ENCODE measurements around the gene ZSCAN22.
"Not testable (repeated sequence)": the region's sequence is repeated elsewhere in the genome, so short reads cannot be mapped to it uniquely, and the experiment has no call there.

ZSCAN22 gene

DNA sequence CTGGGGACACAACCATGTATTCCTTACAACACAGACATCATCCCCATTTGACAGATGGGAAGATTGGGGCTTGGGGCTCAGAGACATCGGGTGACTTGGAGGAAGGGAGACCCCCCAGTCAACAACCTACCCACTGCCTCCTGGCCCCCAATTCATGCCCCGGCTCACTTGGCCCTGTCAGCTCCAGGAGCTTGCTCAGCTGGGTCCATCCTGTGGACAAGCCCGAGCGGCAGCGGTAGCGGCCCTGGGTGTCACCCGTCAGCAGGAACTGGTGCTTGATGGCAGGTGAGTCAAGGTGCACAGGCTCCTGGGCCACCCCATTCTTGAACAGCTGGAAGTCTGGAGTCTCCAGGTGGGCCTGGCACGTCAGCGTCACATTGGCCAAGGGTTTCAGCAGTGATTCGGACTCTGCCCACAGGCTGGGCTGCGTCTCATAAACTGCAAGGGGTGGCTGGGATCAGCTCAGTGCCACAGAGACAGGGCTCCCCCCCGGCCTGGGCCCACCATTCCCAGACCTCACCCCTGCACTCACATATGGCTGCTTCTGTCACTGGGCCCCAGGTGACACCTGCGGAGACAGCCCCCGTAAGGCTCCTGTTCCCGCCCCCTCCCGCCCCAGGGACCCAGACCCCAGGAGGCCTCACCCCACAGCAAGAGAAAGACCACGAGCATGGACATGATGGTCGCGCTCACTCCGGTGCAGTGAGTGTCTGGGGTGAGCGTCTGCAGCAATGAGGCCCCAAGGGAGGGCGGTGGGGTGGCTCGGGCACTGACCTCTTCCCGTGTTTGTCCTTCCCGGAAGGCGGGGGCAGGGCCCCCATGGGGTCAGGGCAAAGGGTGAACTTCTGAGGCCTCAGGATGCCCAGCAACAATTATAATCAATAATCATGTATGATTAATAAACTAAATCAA is 26.2 kb downstream of the ZSCAN22 start, which contains the start of gene A1BG:
Gene A1BG (minus strand): TSS at position 733 of the 912 bp plus-strand sequence. CDS start 55 bp downstream, at position 678.
- no peak for DNase-seq

GRCh38 chr19:58353717-58354477 is 27.1 kb downstream of the ZSCAN22 start:
- DNase-seq: no peak

GRCh38 chr19:58354478-58355030 is 27.8 kb downstream of the ZSCAN22 start:
- no peak for DNase-seq

DNA sequence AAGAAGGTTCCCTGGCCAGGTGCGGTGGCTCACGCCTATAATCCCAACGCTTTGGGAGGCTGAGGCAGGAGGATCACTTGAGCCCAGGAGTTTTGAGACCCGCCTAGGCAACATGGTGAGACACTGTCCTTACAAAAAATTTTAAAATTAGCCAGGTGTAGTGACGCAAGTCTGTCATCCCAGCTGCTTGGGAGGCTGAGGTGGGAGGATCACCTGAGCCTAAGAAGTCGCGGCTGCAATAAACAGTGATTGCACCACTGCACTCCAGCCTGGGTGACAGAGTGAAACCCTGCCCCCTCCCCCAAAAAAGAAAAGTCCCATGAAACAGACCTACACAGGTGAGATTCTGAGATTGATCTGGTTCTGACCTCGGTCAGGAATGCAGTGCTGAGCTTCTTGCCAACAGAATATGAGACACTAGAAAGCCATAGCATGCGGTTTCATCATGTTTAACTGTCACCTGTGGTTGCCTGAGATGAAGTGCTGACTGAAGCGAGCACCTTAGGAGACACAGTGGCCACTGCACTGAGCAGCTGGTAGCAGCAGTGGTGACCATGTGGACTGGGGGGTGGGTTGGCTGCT is 28.5 kb downstream of the ZSCAN22 start:
- no peak for DNase-seq

- no peak for DNase-seq
These were observed 29.3 kb downstream of the ZSCAN22 start for GRCh38 chr19:58355908-58356765.

DNA sequence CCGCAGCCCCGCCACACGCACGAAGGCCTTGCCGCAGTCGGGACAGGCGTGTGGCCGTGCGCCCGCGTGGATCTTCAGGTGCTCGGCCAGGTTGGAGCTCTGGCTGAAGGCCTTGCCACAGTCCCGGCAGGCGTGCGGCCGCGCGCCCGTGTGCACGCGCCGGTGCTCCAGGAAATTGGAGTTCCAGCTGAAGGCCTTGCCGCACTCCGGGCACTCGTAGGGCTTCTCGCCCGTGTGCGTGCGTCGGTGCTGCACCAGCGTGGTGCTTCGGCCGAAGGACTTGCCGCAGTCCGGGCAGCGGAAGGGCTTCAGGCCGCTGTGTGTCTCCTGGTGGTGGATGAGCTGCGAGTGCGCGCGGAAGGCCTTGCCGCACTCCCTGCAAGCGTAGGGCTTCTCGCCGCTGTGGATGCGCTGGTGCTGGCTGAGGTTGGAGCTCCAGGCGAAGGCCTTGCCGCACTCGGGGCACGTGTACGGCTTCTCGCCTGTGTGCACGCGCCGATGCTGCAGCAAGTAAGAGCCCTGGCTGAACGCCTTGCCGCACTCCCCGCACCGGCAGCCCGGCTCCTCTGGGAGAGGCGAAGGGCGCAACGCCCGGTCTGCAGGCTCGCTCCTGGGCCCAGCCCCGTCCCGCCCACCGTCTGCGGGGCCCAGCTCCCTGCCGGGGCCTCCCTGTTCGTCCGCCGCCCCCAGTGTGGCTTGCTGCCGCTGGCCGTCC is 30.1 kb downstream of the ZSCAN22 start:
- no peak for DNase-seq

DNA sequence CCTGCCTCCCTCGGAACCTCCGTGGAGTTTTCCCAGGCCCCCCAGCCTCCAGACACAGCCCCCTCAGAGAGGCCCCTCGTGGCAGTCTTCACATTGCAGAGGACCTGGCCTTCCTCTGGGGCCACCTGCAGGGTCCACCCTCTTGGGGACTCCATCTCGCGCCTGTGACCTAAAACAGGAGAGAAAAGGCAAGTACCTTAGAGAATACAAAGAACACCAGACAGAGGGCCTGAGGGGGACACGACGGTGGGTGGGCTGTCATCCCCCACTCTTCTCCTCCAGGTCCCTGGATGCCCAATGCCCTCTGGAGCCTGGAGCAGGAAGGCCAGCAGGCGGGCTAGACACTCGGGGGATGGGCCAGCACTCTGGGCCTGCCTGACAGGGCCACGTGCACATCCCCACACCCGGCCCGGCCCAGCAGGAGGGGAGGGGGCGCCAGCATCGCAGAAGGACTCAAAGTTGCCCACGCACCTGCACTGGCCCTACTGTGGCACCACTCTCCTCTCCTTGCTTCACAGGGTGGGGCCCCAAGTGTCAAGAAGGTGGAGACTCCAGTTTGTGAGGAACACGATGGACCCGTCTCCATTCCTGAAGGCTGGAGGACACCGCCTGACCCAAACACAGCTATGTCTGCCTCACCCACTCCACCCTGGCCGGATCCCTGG is 30.8 kb downstream of the ZSCAN22 start:
- no peak for DNase-seq

DNA sequence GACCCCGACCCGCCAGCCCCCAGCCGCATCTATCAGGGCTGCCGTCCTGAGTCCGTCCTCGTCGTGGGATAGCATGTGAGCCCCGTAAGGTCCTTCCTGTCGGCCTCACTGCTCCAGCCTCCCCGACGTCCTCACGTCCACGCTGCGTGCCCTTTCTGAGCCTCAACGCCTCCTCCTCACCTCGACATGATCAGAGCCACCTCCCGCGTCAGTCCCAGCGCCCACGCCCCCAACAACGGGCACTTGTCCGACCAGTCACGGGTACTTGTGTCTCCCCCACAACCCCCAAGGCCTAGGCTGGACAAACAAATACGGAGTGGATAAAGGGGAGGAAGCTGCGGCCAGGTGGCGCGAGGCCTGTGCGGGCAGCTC is 35.1 kb downstream of the ZSCAN22 start:
- DNase-seq: no peak

DNA sequence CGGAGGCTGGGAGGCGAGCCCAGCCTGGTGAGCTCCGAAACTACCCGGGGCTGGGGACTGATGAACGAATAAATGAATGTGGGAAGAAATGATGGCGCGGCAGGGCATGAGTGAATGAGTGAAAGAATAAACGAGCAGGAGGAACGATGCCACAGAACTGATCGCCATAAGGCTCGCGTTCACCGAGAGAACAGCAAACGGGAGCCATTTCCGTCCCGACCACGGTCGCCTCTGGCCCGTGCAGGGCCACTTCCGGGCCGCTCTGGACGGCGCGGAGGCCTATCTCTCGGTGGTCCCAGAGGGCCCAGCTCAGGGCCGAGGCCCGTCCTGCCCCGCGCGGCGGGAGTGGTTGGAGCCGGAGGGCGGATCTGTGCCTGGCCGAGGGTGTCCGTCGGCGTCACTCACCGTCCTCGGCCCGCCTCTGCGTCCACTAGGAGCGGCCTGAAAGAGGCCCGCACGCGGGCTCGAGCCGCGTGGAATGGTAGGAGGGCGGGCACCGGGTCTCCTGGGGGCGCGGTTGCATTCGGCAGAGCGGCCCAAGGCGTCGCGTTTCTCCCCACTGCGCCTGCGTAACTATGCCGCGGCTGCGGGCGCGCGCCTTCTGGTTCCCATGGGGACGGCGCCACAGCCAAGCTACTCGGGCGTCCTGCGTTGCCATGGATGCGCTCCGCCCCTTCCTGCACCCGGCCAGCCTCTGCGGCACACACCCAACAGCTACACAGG is 35.6 kb downstream of the ZSCAN22 start, which contains the start of gene ZNF497:
Gene ZNF497 (minus strand): TSS at position 480 of the 723 bp plus-strand sequence. CDS start 5,116 bp downstream, outside the sequence.
- DNase-seq: peak; percentile 69

DNA sequence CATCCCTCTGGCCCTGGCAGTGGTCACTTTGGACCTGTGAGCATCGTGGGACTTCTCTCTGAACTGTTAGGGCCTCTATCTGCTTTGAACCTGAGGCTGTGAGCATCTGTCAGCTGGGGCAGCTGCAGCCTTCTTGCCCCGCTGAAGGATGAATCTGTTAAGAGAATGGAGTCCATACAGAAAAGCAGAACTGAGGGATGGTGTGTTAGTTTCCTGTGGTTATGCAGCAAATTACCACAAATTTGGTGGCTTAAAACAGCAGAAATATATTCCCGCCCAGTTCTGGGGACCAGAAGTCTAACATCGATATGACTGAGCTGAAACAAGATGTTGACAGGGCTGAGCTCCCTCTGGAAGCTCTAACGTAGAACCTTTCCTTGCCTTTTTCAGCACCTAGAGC is 37.4 kb downstream of the ZSCAN22 start:
- no peak for DNase-seq

DNA sequence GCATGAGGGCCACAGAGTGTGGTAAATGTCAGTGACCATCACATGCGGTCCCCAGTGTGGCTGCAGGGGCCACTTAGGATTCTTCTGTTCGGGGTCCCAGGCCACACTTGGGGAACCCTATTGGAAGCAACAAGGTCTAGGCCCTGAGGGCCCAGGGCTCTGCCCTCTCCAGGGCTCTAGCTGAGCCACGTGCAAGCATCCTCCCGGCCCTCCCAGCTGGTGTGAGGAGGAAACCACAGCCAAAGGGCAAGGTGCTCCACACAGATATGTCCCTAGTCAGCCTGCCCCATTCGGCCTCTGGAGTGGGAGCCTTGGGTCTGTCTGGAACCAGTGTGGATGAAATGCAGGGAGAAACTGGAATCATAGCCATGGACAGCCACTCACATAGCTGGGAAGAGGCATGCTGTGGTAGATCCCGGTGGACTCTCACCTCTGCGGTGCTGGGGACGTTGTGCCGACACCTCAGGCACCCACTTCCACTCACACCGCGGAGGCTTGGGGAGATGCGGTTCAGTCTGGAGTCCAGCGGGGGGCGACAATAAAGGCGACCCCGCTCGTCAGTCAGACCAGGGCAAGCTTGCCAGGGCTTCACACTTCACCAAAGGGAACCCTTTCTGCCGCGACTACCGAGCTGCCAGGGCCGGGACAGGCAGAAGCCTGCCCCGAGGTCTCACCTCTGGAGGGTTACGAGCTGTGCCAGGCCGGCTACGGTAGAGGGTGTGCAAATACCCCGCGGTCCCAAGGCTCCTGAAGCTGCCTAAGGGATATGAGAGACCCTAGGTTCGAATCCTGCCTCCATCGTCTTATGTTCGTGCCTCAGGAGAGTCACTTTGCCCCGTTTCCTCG is 40.0 kb downstream of the ZSCAN22 start:
- DNase-seq: no peak

DNA sequence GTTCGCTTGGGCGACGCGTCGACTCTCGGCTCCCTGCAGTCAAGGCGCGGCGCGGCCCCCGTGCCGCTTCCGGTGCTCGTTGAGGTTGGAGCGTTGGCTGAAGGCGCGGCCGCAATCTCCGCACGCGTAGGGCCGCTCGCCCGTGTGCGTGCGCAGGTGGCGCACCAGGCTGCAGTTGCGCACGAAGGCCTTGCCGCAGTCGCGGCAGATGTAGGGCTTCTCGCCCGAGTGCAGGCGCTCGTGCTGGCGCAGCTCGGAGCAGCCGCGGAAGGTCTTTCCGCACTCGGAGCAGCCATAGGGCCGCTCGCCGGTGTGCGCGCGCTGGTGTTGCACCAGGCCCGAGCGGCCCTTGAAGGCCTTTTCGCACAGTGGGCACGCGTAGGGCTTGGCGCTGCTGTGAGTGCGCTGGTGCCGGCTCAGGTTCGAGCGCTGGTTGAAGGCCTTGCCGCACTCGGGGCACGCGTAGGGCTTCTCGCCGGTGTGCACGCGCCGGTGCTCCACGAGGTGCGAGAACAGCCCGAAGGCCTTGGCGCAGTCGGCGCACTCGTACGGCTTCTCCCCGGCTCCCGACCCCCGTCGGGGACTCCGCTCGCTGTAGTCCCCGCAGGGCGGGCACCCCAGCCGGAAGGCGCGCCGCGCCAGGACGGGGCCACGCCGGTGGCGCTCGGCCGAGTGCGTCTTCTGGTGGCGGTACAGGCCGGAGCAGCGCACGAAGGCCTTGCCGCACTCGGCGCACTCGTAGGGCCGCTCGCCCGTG is 41.1 kb downstream of the ZSCAN22 start:
- DNase-seq: no peak

DNA sequence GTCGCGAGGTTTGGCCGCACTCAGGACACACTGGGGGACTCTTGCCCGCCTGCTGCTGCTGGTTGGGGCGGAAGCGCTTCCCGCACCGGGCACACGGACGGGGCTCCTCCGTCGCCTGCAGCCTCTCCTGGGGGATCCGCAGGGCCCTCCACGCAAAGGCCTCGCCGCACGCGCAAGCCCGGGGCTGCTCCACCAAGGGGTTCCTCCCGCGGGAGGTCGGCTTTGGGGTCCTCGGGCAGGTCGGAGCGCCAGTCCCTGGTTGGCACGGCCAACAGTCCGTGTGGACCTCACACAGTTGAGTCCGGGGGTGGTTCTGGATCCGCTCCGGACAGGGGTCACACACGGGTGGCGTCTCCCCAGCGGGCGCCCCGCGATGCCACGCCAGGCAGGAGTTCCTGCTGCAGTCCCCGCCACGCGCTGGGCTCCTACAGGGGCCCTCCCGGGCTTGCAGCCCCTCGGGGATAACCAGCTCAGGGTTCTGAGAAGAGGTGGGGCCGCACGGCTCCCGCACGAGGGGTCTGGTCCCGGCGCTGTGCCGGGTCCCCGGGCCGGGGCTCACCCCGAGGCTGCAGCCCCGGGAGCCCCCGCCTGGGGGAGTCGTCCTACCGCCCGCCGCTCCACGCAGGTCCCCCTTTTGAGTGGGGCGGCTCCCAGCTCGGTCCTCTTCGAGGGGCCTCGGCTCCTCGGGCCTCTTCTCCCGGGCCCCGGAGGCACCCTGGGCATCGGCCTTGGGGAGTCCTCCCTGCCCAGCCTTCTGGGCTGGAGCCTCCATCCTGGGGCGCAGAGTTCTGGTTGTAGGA is 42.0 kb downstream of the ZSCAN22 start:
- DNase-seq: no peak

DNA sequence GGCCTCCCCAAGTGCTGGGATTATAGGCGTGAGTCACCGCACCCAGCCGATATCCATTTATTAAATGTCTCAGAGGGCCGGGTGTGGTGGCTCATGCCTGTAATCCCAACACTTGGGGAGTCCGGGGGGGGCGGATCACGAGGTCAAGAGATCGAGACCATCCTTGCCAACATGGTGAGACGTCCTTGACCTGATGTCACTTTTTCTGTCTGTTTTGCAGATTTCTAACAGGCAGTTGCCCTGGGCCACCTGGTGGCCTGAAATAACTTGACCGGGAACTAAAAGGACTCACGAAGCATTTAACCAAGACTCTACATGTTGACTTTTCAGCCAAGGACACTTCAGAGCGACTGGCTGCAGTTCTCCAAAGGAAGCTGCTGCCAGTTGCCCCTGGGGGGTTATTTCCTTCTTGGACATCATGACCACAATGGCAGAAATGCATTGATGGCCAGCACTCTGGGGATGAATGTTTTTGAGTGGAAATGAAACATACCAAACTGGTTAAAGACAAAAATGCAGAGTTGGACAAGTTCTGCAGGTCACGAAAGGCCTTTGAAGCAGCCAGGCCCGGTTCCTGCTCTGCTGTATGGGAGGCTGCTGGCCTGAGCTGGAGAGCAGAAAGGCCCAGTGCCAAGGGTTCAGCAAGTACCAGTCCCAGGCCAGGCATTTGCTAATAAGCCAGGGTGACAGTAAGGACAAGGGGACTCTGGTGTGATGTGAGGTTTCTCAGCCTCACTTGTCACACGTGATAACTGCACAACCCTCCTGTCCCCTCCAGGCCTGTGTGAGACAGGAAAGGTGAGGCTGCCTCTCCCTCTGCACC is 45.7 kb downstream of the ZSCAN22 start:
- DNase-seq: no peak

GRCh38 chr19:58374200-58374599 is 47.4 kb downstream of the ZSCAN22 start:
- DNase-seq: no peak

DNA sequence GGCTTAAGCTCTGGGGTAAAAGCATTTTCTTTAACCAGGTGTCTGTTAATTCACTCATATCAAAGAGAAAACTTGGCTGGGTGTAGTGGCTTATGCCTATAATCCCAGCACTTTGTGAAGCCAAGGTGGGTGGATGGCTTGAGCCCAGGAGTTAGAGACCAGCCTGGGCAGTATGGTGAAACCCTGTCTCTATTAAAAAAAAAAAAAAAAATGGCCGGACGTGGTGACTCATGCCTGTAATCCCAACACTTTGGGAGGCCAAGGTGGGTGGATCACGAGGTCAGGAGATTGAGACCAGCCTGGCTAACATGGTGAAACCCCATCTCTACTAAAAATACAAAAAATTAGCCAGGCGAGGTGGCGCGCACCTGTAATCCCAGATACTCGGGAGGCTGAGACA is 49.9 kb downstream of the ZSCAN22 start:
- not testable (repeated sequence) for DNase-seq

GRCh38 chr19:58379246-58379645 is 52.5 kb downstream of the ZSCAN22 start:
- no peak for DNase-seq

All from NCI-H2081 treated with DMSO at 0.1 percent for 48 hours (cell line).